Measurements from ENCODE around the gene ANKRD24.

ANKRD24 gene

DNA sequence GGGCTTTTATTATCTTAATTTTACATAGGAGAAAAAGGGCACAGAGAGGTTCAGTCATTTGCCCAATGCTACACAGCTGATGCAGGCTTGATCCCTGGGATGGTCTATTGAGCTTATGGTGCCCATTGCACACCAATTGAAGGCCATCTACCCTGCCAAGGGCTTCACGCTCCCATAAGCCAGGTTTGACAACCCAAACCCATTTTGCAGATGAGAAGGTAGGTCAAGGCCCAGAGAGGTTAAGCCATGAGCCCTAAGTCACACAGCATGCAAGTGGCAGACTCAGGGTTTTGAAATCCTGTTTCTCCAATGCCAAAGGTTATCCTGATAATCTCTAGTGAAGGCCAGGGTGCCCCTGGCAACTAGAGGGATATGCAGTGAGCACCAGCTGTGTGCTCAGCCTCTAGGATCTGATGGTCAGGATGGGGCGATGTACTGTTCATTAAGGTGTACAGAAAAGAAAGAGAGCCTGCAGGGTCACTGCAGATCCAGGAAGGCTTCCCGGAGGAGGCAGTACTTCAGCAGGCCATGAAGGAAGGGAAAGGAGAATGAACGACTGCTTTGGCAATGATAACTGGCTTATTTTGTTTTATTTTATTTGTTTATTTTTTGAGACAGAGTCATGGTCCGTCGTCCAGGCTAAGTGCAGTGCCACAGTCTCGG is 20.9 kb upstream of the ANKRD24 start:
- no peak overlapping the region for H3K4me3 ChIP-seq (ENCODE audit: low read depth, low read length)
- DNase-seq (ENCODE audit: low read depth) = no peak
- TF ChIP-seq, protein P1, sequence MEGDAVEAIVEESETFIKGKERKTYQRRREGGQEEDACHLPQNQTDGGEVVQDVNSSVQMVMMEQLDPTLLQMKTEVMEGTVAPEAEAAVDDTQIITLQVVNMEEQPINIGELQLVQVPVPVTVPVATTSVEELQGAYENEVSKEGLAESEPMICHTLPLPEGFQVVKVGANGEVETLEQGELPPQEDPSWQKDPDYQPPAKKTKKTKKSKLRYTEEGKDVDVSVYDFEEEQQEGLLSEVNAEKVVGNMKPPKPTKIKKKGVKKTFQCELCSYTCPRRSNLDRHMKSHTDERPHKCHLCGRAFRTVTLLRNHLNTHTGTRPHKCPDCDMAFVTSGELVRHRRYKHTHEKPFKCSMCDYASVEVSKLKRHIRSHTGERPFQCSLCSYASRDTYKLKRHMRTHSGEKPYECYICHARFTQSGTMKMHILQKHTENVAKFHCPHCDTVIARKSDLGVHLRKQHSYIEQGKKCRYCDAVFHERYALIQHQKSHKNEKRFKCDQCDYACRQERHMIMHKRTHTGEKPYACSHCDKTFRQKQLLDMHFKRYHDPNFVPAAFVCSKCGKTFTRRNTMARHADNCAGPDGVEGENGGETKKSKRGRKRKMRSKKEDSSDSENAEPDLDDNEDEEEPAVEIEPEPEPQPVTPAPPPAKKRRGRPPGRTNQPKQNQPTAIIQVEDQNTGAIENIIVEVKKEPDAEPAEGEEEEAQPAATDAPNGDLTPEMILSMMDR (IDR thresholded peaks at IDR 0.05; ENCODE audit: low read depth, low read length, missing control alignments) = no peak

GRCh38 chr19:4164262-4164661 is 18.2 kb upstream of the ANKRD24 start:
- no peak for DNase-seq (ENCODE audit: low read depth)
- no peak overlapping the region for H3K4me3 ChIP-seq (ENCODE audit: low read depth, low read length)
- TF ChIP-seq, protein P1 (IDR thresholded peaks at IDR 0.05; ENCODE audit: low read depth, low read length, missing control alignments) = no peak

DNA sequence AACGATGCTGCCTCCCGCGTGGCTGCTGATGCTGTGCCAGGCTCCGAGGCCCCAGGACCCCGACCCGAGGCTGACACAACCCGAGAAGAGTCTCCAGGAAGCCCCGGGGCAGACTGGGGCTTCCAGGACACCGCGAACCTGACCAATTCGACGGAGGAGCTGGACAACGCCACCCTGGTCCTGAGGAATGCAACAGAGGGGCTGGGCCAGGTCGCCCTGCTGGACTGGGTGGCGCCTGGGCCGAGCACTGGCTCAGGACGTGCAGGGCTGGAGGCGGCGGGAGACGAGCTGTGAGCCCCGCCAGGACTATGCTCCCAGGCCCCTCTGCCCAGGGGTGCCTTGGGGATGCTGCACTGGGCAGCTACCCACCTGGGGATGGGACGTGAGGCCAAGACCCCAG is 10.8 kb upstream of the ANKRD24 start:
- no peak overlapping the region for H3K4me3 ChIP-seq (ENCODE audit: low read depth, low read length)
- TF ChIP-seq, protein P1 (IDR thresholded peaks at IDR 0.05; ENCODE audit: low read depth, low read length, missing control alignments) = no peak
- DNase-seq (ENCODE audit: low read depth) = no peak

DNA sequence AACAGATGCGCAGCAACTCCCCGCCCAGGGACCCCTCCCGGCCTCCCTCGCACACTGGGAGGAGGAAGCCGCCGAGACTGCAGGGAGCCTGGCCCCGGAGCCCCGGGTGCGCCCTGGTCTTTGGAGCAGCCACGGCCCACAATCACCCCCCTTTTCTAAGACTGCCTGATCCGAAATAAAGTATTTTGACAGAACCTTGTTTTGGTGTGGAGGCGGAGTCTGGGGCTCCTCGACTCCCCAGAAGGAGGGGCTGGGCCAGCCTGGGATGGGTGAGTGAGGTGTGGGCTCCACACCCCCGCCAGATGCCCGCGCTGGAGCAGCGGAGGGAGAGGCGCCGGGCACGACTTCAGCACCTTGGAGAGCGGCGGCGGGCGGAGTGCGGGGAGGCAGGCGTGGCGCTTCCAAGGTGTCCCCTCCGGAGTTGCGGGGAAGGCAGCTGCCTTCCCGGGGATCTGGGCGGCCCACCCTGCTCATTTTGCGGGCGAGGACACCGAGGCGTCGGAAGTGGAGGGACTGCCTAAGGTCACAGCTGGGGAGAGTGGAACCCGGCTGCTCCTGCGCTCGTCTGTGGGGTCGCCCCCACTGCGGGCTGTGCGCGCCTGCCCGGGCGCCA is 9.5 kb upstream of the ANKRD24 start:
- DNase-seq (ENCODE audit: low read depth) = no peak
- TF ChIP-seq, protein P1 (IDR thresholded peaks at IDR 0.05; ENCODE audit: low read depth, low read length, missing control alignments) = no peak
- H3K4me3 ChIP-seq (ENCODE audit: low read depth, low read length) = no peak overlapping the region

DNA sequence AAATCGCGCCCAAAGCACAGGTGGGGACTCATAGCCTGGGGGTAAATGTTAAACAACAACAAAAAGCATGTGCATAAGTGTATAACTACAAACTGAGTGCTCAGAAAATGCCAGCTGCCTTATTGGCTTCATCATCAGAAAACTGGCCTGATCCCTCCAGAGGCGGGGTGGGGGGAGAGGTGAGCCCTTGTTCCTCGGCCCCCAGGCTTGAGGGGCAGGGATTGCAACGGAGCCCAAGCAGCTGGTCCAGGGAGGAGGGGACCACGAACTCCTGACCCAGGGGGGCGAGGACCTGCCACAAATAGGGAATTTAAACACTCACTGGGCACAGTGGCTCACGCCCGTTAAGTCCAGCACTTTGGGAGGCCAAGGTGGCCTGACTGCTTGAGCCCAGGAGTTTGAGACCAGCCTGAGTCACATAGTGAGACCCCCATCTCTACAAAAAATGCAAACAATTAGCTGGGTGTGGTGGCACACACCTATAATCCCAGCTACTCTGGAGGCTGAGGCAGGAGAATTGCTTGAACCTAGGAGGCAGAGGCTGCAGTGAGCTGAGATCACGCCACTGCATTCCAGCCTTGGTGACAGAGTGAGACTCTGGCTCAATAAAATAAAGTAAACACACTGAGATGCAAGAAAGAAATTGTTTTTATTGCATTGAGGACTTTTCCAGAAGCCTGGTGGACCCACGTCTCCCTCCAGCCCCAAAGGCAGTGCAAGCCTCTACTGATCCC is 8.8 kb upstream of the ANKRD24 start:
- H3K4me3 ChIP-seq (ENCODE audit: low read depth, low read length) = no peak overlapping the region
- TF ChIP-seq, protein P1 (IDR thresholded peaks at IDR 0.05; ENCODE audit: low read depth, low read length, missing control alignments) = no peak
- DNase-seq (ENCODE audit: low read depth) = no peak

DNA sequence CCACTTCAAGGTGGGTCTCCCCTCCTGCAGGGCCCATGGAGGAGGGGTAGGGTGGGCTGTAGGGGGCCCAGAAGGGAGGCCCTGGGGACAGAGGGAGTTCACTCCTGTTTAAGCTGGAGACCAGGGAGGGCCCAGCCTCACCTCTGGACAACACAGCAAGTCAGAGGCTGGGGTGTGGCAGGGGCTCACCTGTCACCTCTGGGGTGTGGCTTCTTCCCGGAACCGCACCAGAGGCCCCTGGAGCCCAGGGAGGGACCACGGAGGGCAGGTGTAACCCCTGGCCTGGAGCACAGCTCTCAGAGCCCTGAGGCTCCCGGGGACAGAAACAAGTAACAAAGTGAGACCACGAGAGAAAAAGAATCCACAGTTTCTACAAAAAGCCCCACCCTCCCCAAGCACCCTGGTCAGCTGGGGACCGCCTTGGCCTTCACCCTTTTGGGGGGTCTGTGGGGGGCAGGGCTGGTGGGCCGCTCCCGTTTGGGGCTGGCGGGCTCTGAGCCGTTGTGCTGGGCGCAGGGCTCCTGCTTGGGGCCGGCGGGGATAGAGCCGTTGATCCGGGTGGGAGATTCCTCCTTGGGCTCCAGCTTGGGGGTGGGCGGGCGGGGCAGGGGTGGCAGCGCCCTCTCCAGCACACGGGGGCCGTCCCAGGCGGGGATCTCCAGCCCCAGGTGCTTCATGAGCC is 8.1 kb upstream of the ANKRD24 start:
- TF ChIP-seq, protein P1 (IDR thresholded peaks at IDR 0.05; ENCODE audit: low read depth, low read length, missing control alignments) = no peak
- H3K4me3 ChIP-seq (ENCODE audit: low read depth, low read length) = no peak overlapping the region
- no peak for DNase-seq (ENCODE audit: low read depth)

Data from GM12864 (cell line).